GM21576 (cell line): Measurements from ENCODE around the gene CCNDBP1.
"Not testable (repeated sequence)": the region's sequence is repeated elsewhere in the genome, so short reads cannot be mapped to it uniquely, and the experiment has no call there.

Source experiments
- ATAC-seq: cut with Tn5 transposase; IDR thresholded peaks from one replicate; pipeline ENCODE4 v1.9.1; 2021; ENCODE audit warnings: mild to moderate bottlenecking, moderate library complexity; ENCODE audit not compliant: unreplicated experiment

The CCNDBP1 gene

DNA sequence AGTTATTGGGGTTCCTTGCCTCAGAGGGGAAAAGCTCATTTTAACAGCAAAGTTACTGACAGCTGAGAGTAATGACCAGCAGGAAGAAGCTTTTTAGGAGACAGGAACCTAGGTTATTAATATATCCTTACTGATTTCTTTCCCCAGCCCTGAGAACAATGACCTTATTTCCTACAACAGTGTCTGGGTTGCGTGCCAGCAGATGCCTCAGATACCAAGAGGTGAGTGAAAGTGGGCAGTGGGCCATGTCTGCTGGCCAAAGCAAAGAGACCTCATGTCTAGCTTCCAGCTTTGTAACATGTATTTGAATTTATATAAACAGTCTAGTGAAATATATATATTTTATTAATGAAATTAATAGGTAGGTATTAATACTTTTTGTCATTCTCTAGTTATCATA is 5.0 kb downstream of the CCNDBP1 start:
- no peak for ATAC-seq

DNA sequence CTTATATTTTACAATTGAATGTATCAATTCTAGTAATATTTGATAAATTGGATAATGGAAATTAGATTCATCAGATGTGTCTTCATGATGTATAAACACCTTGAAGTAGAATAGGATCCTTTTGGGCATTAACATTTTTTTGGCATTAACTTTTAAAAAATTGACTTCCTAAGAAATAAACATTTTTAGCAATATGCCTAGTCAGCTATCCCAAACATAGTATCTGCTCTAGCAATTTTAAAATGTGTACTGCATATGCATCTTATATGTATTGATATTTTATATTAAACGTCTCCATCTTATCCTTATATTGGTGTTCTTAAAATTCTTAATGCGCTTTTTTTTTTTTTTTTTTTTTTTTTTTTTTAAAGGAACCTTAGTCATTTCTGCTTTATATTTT is 8.5 kb downstream of the CCNDBP1 start:
- no peak for ATAC-seq

DNA sequence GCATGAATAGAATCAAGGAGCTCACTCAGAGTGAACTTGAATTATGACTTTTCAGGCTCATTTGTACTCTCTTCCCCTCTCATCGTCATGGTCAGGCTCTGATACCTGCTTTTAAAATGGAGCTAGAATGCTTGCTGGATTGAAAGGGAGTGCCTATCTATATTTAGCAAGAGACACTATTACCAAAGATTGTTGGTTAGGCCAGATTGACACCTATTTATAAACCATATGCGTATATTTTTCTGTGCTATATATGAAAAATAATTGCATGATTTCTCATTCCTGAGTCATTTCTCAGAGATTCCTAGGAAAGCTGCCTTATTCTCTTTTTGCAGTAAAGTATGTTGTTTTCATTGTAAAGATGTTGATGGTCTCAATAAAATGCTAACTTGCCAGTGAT is 9.6 kb downstream of the CCNDBP1 start:
- ATAC-seq, result no peak

DNA sequence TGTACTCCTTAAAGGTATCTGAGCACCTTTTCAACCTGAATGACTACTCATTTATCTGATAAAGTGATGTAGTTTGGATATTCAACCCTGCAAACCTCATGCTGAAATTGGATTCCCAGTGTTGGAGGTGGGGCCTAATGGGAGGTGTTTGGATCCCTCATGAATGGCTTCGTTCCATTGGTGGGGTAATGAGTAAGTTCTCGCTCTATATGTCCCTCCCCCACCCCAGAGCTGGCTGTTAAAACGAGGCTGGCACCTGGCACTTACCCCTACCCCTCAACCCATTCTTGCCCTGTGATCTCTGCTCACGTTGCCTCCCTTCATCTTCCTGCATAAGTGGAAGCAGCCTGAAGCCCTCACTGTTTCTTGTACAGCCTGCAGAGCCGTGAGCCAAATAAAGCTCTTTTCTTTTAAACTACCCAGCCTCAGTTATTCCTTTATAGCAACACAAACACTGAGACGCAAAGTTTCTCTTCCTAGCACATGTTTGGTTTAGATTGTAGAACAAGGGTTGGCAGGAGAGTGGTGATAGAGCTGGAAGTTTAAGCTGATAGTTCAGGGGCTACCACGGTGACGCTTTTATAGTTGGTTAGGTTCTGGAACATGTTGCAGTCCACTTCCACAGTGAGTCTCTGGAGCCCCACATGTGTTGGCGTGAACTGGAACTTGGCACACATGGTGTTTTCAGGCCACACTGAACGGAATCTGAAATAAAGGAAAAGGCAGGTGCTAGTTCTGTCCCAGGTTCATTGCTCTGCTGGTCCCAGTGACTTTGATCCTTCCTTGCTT is 11.8 kb downstream of the CCNDBP1 start:
- ATAC-seq, result no peak

DNA sequence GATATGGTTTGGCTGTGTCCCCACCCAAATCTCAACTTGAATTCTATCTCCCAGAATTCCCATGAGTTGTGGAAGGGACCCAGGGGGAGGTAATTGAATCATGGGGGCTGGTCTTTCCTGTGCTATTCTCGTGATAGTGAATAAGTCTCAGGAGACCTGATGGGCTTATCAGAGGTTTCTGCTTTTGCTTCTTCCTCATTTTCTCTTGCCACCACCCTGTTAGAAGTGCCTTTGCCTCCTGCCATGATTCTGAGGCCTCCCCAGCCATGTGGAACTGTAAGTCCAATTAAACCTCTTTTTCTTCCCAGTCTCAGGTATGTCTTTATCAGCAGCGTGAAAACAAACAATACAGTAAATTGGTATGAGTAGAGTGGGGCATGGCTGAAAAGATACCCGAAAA is 12.6 kb downstream of the CCNDBP1 start:
- ATAC-seq, result not testable (repeated sequence)

DNA sequence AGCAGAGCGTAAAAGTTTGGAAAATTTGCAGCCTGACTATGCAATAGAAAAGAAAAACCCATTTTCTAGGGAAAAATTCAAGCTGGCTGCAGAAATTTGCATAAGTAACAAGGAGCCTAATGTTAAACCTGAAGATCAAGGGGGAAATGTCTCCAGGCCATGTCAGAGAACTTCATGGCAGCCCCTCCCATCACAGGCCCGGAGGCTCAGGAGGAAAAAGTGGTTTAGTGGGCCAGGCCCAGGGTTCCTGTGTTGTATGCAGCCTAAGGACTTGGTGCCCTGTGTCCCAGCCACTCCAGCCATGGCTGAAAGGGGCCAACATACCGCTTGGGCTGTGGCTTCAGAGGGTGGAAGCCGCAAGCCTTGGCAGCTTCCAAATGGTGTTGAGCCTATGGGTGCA is 13.4 kb downstream of the CCNDBP1 start:
- ATAC-seq, result not testable (repeated sequence)

DNA sequence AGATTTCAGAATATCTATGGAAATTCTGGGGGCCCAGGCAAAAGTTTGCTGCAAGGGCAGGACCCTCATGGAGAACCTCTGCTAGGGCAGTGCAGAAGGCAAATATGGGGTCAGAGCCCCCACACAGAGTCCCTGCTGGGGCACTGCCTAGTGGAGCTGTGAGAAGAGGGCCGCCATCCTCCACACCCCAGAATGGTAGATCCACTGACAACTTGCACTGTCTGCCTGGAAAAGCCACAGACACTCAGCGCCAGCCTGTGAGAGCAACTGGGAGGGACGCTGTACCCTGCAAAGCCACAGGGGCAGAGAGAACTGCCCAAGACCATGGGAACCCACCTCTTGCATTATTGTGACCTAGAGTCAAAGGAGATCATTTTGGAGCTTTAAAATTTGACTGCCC is 13.8 kb downstream of the CCNDBP1 start:
- ATAC-seq, result no peak

DNA sequence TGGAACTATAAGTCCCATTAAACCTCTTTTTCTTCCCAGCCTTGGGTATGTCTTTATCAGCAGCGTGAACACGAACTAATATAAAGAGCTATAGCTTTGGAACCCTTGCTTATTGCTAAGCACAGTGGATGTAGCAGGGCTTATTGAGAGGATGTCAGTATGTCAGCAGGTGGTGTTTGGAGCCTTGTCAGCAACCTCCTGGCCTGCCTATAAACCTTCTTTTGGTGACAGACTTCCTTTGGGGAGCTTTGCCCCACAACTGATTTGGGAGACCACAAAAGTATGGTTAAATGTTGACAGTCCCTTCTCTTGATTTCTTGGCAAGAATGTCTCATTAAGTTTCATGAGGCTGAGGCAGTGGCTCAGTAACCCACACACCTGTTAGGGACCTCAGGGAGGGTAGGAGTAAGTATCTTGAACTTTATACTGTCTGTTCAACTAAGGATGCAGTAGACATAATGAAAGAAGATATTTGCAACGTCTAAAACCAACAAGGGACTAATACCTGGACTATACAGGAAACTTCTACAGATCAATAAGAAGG is 14.8 kb downstream of the CCNDBP1 start:
- ATAC-seq, result no peak

DNA sequence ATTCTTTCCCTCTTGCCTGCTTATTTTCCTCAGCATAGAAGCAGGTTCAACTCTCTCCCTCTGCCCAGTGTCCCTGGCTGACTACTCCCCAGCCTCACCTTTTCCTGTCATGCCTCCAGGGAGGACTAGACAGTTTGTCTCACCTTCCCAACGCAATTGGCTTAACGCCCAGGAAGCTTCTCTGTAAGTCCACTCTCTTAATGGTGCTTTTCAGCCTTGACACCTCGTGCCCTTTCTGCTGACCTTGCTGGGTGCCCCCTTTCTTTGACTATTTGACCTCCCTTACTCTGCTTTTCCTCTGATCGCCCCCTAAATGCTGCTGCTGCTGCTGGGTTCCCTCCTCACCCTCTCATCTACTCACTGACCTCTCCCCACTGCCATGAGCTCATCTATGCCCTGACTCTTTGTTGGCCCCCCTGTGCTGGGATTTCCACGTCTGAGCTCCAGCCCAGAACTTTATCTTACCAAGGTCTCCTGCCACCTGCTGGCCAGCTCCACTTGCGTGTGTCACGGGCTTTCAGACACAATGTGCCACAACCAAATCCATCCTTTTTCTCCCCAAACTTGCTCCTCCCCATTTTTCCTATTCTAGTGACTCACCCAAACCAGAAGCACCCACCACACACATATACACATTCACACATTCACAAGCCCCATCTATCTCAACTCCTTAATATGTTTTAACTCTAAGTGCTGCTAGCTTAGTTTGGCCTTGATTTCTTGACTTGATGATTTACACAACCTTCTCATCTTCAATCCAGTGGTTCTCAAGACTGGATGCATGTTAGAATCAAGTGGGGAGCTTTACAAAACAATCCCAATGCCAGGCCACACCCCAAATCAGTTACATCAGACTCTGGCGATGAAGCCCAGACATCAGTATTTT is 19.1 kb downstream of the CCNDBP1 start:
- no peak for ATAC-seq

DNA sequence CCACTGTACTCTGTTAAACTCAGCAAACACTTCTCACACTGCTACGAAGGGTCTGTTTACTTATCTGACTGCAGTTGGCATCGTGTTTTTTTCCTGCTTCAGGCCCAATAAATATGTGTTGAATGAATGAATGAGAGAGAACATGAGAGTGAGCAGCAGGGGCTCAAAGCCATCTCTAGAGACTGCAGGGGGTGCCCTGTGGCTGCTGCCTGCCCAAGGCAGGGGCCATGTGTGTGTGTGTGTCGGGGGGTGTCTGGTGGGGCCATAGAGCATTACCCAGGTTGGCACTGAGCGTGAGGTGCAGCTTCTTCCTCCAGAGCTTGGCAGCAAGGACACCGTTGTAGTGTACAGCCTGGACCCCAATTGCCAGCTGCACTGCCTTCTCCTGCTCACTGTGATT is 20.9 kb downstream of the CCNDBP1 start:
- no peak for ATAC-seq

DNA sequence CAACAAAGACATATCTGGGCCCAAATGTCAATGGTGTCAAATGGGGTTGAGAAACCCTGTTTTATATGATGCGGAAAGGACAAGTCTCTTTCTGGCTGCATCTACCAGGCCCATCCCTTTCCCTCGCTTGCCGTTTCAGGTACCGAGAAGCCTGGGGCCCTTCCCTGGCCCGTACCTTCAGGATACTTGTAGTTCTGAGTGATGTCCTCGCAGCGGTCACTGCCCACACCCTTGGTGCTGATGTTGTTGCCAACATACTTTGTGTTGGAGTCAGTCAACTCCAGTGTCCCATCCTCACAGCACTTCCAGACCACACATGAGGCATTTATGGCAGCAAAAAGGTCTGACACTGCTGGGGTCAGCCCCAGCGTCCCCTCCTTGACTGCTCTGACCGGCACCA is 21.8 kb downstream of the CCNDBP1 start:
- ATAC-seq, result no peak

DNA sequence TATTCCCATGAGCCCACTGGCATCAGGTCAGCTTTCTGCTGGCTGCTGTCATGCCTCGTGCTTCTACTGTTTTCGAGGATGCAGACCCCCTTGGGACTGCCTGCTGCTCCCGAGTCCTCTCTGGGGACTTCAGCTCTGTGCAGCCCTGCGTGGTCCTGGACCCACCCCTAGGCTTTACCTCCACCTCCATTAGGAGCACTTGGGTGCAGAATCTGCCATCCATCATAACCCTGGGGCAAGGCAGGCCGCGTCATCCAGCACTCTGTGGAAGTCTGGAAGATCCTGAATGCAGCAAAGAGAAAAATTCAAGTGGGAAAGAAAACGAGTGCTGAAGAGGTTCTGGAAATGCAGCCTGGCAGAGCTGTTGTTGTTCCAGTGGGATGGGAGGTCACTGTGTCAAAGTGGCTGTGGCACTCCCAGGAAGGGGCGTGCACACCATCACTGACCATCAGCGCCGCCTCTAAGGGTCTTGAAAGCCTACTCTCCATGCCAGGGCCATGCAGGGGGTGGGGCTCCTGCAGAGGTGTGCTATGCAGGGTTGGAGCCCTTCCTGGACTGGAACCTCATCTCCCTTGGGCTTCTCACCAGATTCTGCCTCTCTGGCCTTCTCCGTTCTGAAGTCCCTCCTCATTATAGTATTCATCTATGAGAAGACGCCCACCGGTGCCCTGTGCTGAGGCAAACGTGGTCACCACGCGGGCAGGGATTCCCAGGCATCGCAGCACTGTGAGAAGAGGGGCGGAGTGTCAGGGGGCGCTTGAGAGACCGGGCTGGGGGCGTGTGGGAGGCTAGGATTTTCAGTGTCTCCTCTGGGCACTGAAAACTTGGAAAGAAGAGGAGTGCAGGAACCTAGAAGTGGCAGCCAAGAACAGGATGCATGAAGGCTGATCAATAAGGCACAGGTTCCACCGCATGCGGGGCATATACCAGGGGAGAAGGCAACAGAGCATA is 23.1 kb downstream of the CCNDBP1 start:
- ATAC-seq, result no peak

DNA sequence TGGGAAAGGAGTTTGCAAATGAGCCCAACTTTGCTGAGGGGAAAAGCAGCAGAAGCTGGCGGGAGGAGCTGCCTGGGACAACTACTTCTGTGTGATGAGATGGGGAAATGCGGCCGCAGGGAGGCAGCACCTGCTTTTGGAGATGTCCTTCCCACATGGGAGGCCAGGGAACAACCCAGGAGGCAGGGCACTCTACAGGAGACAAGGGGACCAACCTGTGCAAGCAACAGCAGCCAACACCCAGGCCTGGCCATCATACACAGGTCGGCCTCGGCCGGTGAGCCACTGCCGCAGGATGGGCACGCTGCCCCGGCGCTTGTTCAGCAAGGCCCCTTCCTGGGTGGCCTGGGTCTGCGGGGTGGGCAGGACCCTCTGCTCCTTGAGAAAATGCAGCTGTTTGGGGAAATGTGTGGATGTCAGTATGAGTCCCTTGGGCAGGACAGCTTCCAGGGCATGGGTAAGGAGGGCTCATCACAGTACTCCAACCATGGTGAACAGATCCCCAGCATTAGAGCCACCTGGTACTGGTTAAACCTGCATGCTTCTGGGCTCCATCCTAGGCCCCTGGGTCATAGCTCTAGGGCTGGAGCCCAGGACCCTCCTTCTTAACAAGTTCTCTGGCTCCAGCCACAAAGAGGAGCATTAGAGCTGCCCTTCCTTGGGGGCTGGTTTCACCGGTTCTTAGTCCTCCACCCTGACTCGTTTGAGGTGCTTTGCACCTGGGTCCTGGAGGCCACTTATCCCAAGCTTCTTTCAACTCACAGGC is 24.0 kb downstream of the CCNDBP1 start:
- ATAC-seq, result no peak

DNA sequence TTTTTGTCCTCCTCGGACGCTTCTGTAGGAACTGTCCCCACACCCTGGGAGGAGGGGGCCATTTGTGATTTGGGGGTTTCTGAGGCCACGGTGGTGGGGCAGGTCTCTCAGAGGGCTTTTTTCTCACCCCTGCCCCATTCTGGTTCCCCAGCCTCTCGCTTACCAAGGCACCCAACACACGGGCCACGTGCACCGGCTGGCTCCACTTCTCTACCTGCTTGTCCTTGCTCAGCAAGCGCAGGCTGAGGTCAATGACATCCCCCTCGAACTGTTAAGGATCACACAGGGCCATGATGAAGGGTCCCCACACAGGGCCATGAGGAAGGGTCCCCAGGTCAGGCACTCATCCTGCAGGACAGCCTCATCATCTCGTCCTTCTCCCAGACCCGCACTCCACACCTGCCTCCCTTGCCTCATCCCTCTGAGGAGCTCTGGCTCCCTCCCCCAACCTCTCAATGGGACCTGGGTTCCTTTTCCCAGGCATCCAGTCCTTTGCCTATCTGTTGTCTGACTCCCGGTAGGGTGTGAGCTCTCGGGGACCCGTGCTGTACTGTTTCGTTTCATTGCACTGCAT is 25.1 kb downstream of the CCNDBP1 start:
- ATAC-seq, result no peak

DNA sequence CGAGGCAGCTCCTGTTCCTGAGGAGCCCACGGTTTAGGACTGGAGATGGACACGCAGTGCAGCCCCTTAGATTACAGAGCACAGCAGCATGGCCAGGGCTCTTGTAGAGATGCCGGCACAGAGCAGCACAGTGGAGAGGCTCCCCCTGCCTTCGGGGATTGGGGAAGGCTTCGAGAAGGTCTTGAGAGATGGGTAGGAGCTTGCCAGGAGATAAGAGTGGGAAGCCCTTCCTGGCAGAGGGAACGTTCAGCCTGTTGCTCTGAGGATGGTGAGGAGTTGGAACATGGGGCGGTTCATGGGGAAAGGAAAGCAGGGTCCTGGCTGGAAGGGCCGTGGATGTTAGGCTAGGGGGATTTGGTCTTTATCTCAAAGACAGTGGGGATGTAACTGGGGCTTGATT is 25.6 kb downstream of the CCNDBP1 start:
- ATAC-seq, result no peak

DNA sequence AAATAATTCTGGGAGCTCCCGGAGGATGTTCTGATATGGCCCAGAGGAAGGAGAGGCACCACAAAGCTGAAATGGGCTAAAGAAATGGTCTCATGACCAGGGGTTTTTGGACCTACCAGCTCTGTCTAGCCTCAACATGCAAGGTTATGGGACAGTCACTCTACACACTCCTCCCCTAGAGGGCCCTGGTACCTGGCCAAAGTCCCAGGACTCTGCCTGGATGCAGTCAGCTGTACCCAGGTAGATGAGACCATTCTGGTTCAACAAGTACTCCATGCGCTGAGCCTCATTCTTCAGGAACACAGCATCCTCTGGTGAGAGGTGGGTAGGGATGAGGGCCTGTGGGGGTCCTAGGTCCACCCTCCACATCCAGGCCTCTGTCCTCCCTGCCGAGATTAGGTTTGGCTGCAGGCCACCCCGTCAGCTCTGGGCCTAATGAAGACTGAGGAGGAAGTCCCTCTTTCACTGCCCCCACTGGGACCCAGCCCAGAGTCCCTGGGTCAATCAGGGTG is 26.1 kb downstream of the CCNDBP1 start:
- ATAC-seq, result no peak

DNA sequence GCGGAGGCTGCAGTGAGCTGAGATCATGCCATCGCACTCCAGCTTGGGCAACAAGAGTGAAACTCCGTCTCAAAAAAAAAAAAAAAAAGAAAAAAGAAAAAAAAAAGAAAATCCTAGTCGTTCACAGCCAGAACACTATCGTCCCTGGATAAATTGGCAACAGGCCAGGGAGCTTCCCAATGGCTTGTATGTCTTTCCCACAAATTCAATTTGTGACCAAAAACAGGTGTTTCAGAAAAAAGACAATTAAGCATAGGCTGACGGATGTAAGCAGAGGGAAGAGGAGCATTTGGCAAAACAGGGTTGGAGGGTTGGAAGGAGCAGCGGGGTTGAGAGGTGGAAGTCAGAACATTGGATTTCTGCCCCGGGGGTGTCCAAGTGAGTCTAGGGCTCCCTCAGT is 27.1 kb downstream of the CCNDBP1 start:
- no peak for ATAC-seq

DNA sequence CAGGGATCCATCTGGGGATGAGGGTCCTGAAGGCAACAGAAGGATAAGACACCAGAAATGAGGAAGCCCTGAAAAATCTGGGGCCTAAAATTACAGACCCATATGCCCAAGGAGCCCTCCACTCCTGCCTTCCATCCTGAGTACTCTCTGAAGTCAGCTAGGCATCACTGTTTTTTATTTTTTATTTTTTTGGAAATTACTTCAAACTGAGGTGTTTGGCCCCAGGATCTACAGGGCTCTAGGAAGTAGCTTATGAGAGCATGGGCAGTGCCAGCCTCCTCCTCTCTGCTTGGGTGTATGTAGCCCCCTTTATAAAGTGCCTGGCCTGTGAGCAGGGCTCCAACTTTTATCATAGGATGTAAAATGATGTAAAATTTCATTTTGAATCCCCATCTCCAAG is 27.7 kb downstream of the CCNDBP1 start:
- ATAC-seq, result no peak

DNA sequence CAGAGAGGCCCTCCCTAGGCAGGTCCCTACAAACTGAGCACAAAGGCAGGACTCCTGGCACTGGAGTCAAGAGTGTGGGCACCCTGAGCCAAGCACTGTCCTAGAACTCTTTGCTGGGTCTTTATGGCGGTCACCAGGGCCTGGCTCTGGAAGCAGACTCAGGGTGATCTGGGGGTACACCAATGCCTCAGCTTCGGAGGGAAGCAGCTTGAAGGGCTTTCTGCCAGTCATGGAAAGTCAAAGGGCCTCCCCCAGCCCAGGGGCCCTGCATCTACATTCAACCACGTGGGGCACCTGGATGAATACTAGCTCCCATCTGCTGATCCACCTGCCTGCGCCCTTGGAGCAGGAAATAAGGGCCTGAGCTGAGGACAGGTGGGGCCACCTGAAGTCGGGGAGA is 28.3 kb downstream of the CCNDBP1 start:
- ATAC-seq, result no peak

DNA sequence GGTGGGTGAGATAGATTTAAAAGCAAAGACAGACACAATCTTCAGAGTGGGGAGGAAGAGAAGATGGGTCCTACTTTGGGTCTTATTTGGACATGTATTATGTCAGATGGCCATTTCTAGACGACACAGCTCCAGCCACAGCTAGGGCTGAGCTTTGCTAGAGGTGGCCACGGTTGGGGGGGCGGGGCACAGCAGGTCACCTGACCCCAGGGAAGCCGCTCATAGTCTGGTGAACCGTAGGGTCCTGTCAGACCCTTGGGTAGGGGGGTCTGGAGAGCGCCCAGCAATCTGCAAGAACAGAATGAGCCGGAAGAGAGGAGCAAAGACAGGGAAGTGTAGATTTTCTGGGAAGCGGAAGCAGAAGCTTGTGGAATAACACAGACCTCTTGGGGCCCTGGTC is 29.0 kb downstream of the CCNDBP1 start:
- ATAC-seq, result no peak
